NT2/D1 (cell line): Measurements from ENCODE around the gene ACBD3.

ENCODE experiments used
- SUZ12 ChIP-seq: IDR thresholded peaks from 2 replicates; pipeline ENCODE4 v1.6.1; 2011; ENCODE audit not compliant: insufficient read length, insufficient read depth; ENCODE audit errors: extremely low read depth
- YY1 ChIP-seq: IDR thresholded peaks from 2 replicates; pipeline ENCODE4 v1.6.1; 2011; ENCODE audit not compliant: insufficient read length, insufficient read depth

DNA sequence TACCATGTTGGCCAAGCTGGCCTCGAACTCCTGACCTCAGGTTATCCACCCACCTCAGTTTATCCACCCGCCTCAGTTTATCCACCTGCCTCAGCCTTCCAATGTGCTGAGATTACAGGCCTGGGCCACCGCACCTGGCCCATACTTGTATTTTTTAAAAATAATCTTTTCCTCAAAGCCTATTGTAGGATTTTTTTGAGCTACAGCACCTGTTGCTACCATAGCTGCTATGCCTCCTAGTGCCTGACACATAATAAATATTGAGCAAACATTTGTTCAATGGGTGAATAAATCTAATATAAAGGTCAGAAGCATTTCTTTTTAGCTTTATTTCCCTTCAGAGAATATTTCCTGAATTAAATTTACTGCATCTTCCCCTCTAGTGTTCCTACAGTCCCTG is 15.7 kb upstream of the ACBD3 start:
- TF ChIP-seq YY1: no peak
- no peak for TF ChIP-seq SUZ12
